ENCODE measurements around the gene KISS1R.
"Not testable (repeated sequence)": the region's sequence is repeated elsewhere in the genome, so short reads cannot be mapped to it uniquely, and the experiment has no call there.

The KISS1R gene

GRCh38 chr19:891421-892200 lies 25.5 kb upstream of the KISS1R start:
- not testable (repeated sequence) for H3K27me3 Mint-ChIP-seq, H3K36me3 Mint-ChIP-seq, H3K9me3 Mint-ChIP-seq
- Mint-ChIP-seq H3K27ac (peak overlapping the region; percentile 68), H3K4me1 (peaks cover 27% of the 10 kb centered on the region), H3K4me3 (peak overlapping the region; percentile 84)

- peak overlapping the region; percentile 55 for H3K27ac Mint-ChIP-seq
- H3K4me3 Mint-ChIP-seq, result peak overlapping the region; percentile 84
- no peaks in the 10 kb centered on the region for H3K9me3 Mint-ChIP-seq
- H3K36me3 Mint-ChIP-seq, result no peaks in the 10 kb centered on the region
- H3K27me3 Mint-ChIP-seq, result no peaks in the 10 kb centered on the region
- peaks cover 30% of the 10 kb centered on the region for H3K4me1 Mint-ChIP-seq
These were observed 24.8 kb upstream of the KISS1R start for GRCh38 chr19:892243-892893.

- Mint-ChIP-seq H3K27ac (peak within 1 kb of the TSS; percentile 100), H3K4me1 (peaks cover 30% of the 10 kb centered on the region), H3K27me3 (no peaks in the 10 kb centered on the region), H3K4me3 (peak within 1 kb of the TSS; percentile 95), H3K36me3 (no peaks in the 10 kb centered on the region), H3K9me3 (no peaks in the 10 kb centered on the region)
These were observed 24.0 kb upstream of the KISS1R start, which contains the start of the genes MED16 and RNU6-9 for GRCh38 chr19:892894-893689. MED16 (minus strand) TSS chr19:893187; CDS start chr19:891131, 2,056 bp downstream. RNU6-9 (plus strand) TSS chr19:893484.

- no peak overlapping the region for H3K27ac Mint-ChIP-seq
- H3K27me3 Mint-ChIP-seq, result no peaks in the 10 kb centered on the region
- no peak overlapping the region for H3K4me3 Mint-ChIP-seq
- H3K4me1 Mint-ChIP-seq, result peaks cover 20% of the 10 kb centered on the region
- no peaks in the 10 kb centered on the region for H3K9me3 Mint-ChIP-seq
- no peaks in the 10 kb centered on the region for H3K36me3 Mint-ChIP-seq
These were observed 20.7 kb upstream of the KISS1R start for GRCh38 chr19:896434-896833.

- Mint-ChIP-seq H3K36me3 (no peaks in the 10 kb centered on the region), H3K4me1 (peaks cover 21% of the 10 kb centered on the region), H3K27me3 (no peaks in the 10 kb centered on the region), H3K4me3 (no peak overlapping the region), H3K27ac (no peak overlapping the region), H3K9me3 (no peaks in the 10 kb centered on the region)
These were observed 20.1 kb upstream of the KISS1R start for GRCh38 chr19:896999-897398.

- H3K4me1 Mint-ChIP-seq, result peaks cover 25% of the 10 kb centered on the region
- H3K27me3 Mint-ChIP-seq, result no peaks in the 10 kb centered on the region
- H3K9me3 Mint-ChIP-seq, result no peaks in the 10 kb centered on the region
- H3K27ac Mint-ChIP-seq, result no peak overlapping the region
- H3K4me3 Mint-ChIP-seq, result no peak overlapping the region
- no peaks in the 10 kb centered on the region for H3K36me3 Mint-ChIP-seq
These were observed 19.6 kb upstream of the KISS1R start for GRCh38 chr19:897442-898039.

GRCh38 chr19:898663-899062 lies 18.5 kb upstream of the KISS1R start:
- Mint-ChIP-seq H3K9me3 (no peaks in the 10 kb centered on the region), H3K27ac (no peak overlapping the region), H3K4me3 (no peak overlapping the region), H3K36me3 (no peaks in the 10 kb centered on the region), H3K27me3 (no peaks in the 10 kb centered on the region), H3K4me1 (peaks cover 21% of the 10 kb centered on the region)

- H3K9me3 Mint-ChIP-seq, result no peaks in the 10 kb centered on the region
- no peak overlapping the region for H3K27ac Mint-ChIP-seq
- peaks cover 19% of the 10 kb centered on the region for H3K4me1 Mint-ChIP-seq
- no peaks in the 10 kb centered on the region for H3K27me3 Mint-ChIP-seq
- no peak overlapping the region for H3K4me3 Mint-ChIP-seq
- H3K36me3 Mint-ChIP-seq, result no peaks in the 10 kb centered on the region
These were observed 17.6 kb upstream of the KISS1R start for GRCh38 chr19:899336-900042.

GRCh38 chr19:900043-900301 lies 17.2 kb upstream of the KISS1R start:
- peaks cover 22% of the 10 kb centered on the region for H3K4me1 Mint-ChIP-seq
- H3K27me3 Mint-ChIP-seq, result no peaks in the 10 kb centered on the region
- no peak overlapping the region for H3K4me3 Mint-ChIP-seq
- no peaks in the 10 kb centered on the region for H3K36me3 Mint-ChIP-seq
- H3K9me3 Mint-ChIP-seq, result no peaks in the 10 kb centered on the region
- no peak overlapping the region for H3K27ac Mint-ChIP-seq

- Mint-ChIP-seq H3K36me3 (no peaks in the 10 kb centered on the region), H3K27ac (no peak overlapping the region), H3K9me3 (no peaks in the 10 kb centered on the region), H3K4me3 (no peak overlapping the region), H3K27me3 (no peaks in the 10 kb centered on the region), H3K4me1 (peaks cover 28% of the 10 kb centered on the region)
These were observed 16.6 kb upstream of the KISS1R start for GRCh38 chr19:900302-901111.

GRCh38 chr19:901216-902092 lies 15.7 kb upstream of the KISS1R start:
- Mint-ChIP-seq H3K4me1 (peaks cover 34% of the 10 kb centered on the region), H3K27ac (no peak overlapping the region)

GRCh38 chr19:902093-902370 lies 15.1 kb upstream of the KISS1R start:
- H3K9me3 Mint-ChIP-seq, result no peaks in the 10 kb centered on the region
- H3K4me1 Mint-ChIP-seq, result peaks cover 36% of the 10 kb centered on the region
- H3K27me3 Mint-ChIP-seq, result no peaks in the 10 kb centered on the region
- no peak overlapping the region for H3K4me3 Mint-ChIP-seq
- H3K27ac Mint-ChIP-seq, result peak overlapping the region; percentile 83
- no peaks in the 10 kb centered on the region for H3K36me3 Mint-ChIP-seq

More at GRCh38 chr19:901216-902092, 15.7 kb upstream of the KISS1R start:
- Mint-ChIP-seq H3K36me3 (no peaks in the 10 kb centered on the region), H3K9me3 (no peaks in the 10 kb centered on the region), H3K4me3 (no peak overlapping the region), H3K27me3 (no peaks in the 10 kb centered on the region)

GRCh38 chr19:902446-903226 lies 14.5 kb upstream of the KISS1R start:
- peaks cover 41% of the 10 kb centered on the region for H3K4me1 Mint-ChIP-seq
- no peaks in the 10 kb centered on the region for H3K27me3 Mint-ChIP-seq
- H3K36me3 Mint-ChIP-seq, result no peaks in the 10 kb centered on the region
- peak overlapping the region; percentile 19 for H3K4me3 Mint-ChIP-seq
- H3K9me3 Mint-ChIP-seq, result no peaks in the 10 kb centered on the region
- H3K27ac Mint-ChIP-seq, result no peak overlapping the region
